ENCODE data around the gene MEN1. TPM values are rescaled to one million over a fixed set of nuclear protein-coding genes. Genes with fewer than 3 reads are reported as not detected.

MEN1 gene
- total RNA-seq, 1 donor from 2014 or later: 24.6 TPM

DNA sequence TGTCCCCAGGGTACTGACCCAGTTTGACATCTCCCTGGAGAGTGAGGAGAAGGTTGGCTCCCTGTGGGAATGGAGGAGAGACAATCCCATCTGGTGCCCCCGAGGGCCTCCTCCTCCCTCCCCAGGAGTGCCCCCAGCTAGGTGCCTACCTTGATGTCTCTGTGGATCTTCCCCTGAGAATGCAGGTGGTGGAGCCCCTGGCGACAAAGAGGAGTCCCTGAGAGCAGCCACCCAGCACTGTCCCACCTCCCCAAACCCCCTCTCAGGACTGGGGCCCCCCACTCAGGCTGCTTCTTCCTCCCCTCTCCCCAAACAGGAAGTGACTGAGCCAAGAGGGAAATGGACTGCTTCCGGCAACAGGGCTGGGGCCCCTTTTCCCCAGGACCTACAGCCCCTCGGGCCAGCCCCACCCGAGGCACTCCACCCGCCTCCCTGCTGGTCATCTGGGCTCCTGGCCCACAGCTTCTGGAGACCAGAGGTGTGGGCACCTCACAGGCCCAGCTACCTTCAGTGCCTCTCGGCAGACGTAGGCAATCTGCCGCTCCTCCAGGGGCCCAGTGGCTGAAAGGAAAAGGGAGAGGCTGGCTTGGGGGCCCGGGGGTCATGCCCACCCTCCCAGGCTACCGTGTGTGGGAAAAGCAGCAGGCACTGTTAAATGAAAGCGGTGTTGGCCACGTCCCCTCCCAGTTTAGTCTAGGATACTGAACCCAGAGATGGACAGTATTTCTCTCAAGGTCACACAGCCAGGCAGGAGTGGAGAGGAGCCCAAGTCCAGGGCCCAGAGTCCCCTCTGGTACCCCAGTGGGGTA lies 8.6 kb downstream of the MEN1 start:
- Histone ChIP-seq H3K27me3 (ENCODE audit: control insufficient read depth, insufficient read depth, low read length) (no peaks in the 10 kb centered on the region), H3K4me3 (ENCODE audit: low read depth, low read length) (no peak overlapping the region), H3K36me3 (ENCODE audit: control insufficient read depth, insufficient read depth, low read length) (no peaks in the 10 kb centered on the region)
- TF ChIP-seq, protein P1, sequence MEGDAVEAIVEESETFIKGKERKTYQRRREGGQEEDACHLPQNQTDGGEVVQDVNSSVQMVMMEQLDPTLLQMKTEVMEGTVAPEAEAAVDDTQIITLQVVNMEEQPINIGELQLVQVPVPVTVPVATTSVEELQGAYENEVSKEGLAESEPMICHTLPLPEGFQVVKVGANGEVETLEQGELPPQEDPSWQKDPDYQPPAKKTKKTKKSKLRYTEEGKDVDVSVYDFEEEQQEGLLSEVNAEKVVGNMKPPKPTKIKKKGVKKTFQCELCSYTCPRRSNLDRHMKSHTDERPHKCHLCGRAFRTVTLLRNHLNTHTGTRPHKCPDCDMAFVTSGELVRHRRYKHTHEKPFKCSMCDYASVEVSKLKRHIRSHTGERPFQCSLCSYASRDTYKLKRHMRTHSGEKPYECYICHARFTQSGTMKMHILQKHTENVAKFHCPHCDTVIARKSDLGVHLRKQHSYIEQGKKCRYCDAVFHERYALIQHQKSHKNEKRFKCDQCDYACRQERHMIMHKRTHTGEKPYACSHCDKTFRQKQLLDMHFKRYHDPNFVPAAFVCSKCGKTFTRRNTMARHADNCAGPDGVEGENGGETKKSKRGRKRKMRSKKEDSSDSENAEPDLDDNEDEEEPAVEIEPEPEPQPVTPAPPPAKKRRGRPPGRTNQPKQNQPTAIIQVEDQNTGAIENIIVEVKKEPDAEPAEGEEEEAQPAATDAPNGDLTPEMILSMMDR (IDR thresholded peaks at IDR 0.05; ENCODE audit: insufficient read depth, low read length, poor library complexity, severe bottlenecking): no peak
- DNase-seq (ENCODE audit: low read depth): no peak

GRCh38 chr11:64801158-64801464 lies 9.2 kb downstream of the MEN1 start:
- no peak for DNase-seq (ENCODE audit: low read depth)
- TF ChIP-seq, protein P1 (IDR thresholded peaks at IDR 0.05; ENCODE audit: insufficient read depth, low read length, poor library complexity, severe bottlenecking): no peak
- H3K36me3 ChIP-seq (ENCODE audit: control insufficient read depth, insufficient read depth, low read length): no peaks in the 10 kb centered on the region

DNA sequence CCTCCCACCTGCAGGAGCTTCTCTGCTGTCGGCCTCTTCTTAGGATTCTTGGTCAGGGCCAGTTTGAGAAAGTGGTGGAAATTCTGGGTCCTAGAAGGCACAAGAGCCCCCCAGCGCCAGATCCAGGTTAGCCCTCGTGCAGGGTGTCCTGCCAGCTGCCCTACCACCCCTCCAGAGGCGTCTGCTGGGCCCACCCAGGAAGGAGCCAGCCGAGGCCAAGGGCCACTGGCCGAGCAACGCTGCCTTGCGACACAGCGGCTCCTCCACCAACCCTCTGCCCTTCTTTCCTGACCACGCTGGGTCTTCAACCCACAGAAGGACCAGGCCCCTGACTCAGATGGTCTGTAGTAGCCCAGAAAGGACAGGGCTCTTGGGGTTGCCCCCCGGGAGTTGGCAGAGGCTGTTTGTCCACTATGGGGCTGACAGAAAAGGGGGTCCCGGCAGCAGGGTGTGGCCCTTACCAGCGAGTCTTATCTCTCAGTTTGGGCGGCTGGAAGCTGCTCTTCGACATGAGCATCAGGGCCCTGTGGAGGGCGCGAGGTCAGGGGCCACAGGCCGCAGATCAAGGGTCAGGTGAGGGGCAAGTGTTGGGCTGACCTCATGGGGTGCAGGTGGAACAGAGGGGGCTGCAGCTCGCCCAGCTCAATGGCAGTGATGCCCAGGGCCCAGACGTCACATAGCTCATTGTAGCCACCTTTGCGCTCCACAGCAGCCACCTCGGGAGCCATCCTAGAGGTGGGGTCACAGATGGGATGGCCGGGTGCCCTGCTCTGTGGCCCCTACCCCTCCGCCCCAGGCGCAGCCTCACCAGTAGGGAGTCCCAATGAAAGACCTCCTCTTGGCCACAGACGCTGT lies 9.8 kb downstream of the MEN1 start:
- no peak for DNase-seq (ENCODE audit: low read depth)
- no peaks in the 10 kb centered on the region for H3K36me3 ChIP-seq (ENCODE audit: control insufficient read depth, insufficient read depth, low read length)
- TF ChIP-seq, protein P1 (IDR thresholded peaks at IDR 0.05; ENCODE audit: insufficient read depth, low read length, poor library complexity, severe bottlenecking): no peak
- no peaks in the 10 kb centered on the region for H3K27me3 ChIP-seq (ENCODE audit: control insufficient read depth, insufficient read depth, low read length)
- no peak overlapping the region for H3K4me3 ChIP-seq (ENCODE audit: low read depth, low read length)

More at GRCh38 chr11:64801158-64801464, 9.2 kb downstream of the MEN1 start:
- H3K4me3 ChIP-seq (ENCODE audit: low read depth, low read length): no peak overlapping the region
- no peaks in the 10 kb centered on the region for H3K27me3 ChIP-seq (ENCODE audit: control insufficient read depth, insufficient read depth, low read length)

- no peaks in the 10 kb centered on the region for H3K27me3 ChIP-seq (ENCODE audit: control insufficient read depth, insufficient read depth, low read length)
- no peak for DNase-seq (ENCODE audit: low read depth)
- H3K36me3 ChIP-seq (ENCODE audit: control insufficient read depth, insufficient read depth, low read length): no peaks in the 10 kb centered on the region
Measured at GRCh38 chr11:64799623-64800302, 10.6 kb downstream of the MEN1 start.

GRCh38 chr11:64799256-64799622 lies 11.1 kb downstream of the MEN1 start:
- H3K27me3 ChIP-seq (ENCODE audit: control insufficient read depth, insufficient read depth, low read length): no peaks in the 10 kb centered on the region
- DNase-seq (ENCODE audit: low read depth): no peak
- no peaks in the 10 kb centered on the region for H3K36me3 ChIP-seq (ENCODE audit: control insufficient read depth, insufficient read depth, low read length)
- TF ChIP-seq, protein P1 (IDR thresholded peaks at IDR 0.05; ENCODE audit: insufficient read depth, low read length, poor library complexity, severe bottlenecking): no peak
- H3K4me3 ChIP-seq (ENCODE audit: low read depth, low read length): no peak overlapping the region

More at GRCh38 chr11:64799623-64800302, 10.6 kb downstream of the MEN1 start:
- H3K4me3 ChIP-seq (ENCODE audit: low read depth, low read length): no peak overlapping the region
- TF ChIP-seq, protein P1 (IDR thresholded peaks at IDR 0.05; ENCODE audit: insufficient read depth, low read length, poor library complexity, severe bottlenecking): no peak

Measured in kidney epithelial cell (primary cell).